HUES48 (cell line): ENCODE measurements around the gene TNKS1BP1.
"Not testable (repeated sequence)": the region's sequence is repeated elsewhere in the genome, so short reads cannot be mapped to it uniquely, and the experiment has no call there.

Source experiments
- H3K27ac ChIP-seq: one replicate; pipeline ENCODE4 v1.7.0; 2013; ENCODE audit warnings: low read depth, low read length, inconsistent platforms
- H3K27me3 ChIP-seq: 2 replicates; pipeline ENCODE4 v1.6.1; 2013; ENCODE audit warnings: mild to moderate bottlenecking, low read length; ENCODE audit not compliant: control insufficient read depth, insufficient read depth
- H3K36me3 ChIP-seq: 2 replicates; pipeline ENCODE4 v1.6.1; 2013; ENCODE audit warnings: low read length; ENCODE audit not compliant: control insufficient read depth, insufficient read depth
- H3K4me1 ChIP-seq: 2 replicates; pipeline ENCODE4 v1.6.1; 2013; ENCODE audit warnings: mild to moderate bottlenecking, low read length; ENCODE audit not compliant: control insufficient read depth, insufficient read depth
- H3K4me3 ChIP-seq: 2 replicates; pipeline ENCODE4 v1.5.1; 2013; ENCODE audit warnings: mild to moderate bottlenecking, low read depth, low read length
- H3K9ac ChIP-seq: 2 replicates; pipeline ENCODE4 v1.6.1; 2013; ENCODE audit warnings: mild to moderate bottlenecking, low read depth, low read length, moderate library complexity
- H3K9me3 ChIP-seq: 2 replicates; pipeline ENCODE4 v1.6.1; 2013; ENCODE audit warnings: low read length; ENCODE audit not compliant: control insufficient read depth, insufficient read depth

The TNKS1BP1 gene

GRCh38 chr11:57302489-57302888 lies 22.3 kb downstream of the TNKS1BP1 start:
- peaks cover 61% of the 10 kb centered on the region for H3K36me3 ChIP-seq
- H3K27ac ChIP-seq = no peak overlapping the region

GRCh38 chr11:57301711-57302423 lies 22.9 kb downstream of the TNKS1BP1 start:
- H3K9ac ChIP-seq = no peak overlapping the region
- no peaks in the 10 kb centered on the region for H3K4me1 ChIP-seq
- no peaks in the 10 kb centered on the region; the same call in 1 of the 2 replicates for H3K9me3 ChIP-seq
- no peaks in the 10 kb centered on the region for H3K27me3 ChIP-seq
- H3K4me3 ChIP-seq = no peak overlapping the region
- peaks cover 60% of the 10 kb centered on the region for H3K36me3 ChIP-seq
- H3K27ac ChIP-seq = no peak overlapping the region

More at GRCh38 chr11:57302489-57302888, 22.3 kb downstream of the TNKS1BP1 start:
- Histone ChIP-seq H3K27me3 (no peaks in the 10 kb centered on the region), H3K9me3 (no peaks in the 10 kb centered on the region; the same call in 1 of the 2 replicates), H3K4me1 (no peaks in the 10 kb centered on the region), H3K4me3 (no peak overlapping the region), H3K9ac (no peak overlapping the region)

- Histone ChIP-seq H3K27me3 (no peaks in the 10 kb centered on the region), H3K27ac (no peak overlapping the region), H3K9me3 (no peaks in the 10 kb centered on the region; the same call in 1 of the 2 replicates), H3K9ac (no peak overlapping the region), H3K4me3 (no peak overlapping the region), H3K4me1 (no peaks in the 10 kb centered on the region), H3K36me3 (peaks cover 60% of the 10 kb centered on the region)
These were observed 24.0 kb downstream of the TNKS1BP1 start for GRCh38 chr11:57300785-57301184.

GRCh38 chr11:57299150-57299737 lies 25.5 kb downstream of the TNKS1BP1 start:
- no peak overlapping the region for H3K4me3 ChIP-seq
- no peaks in the 10 kb centered on the region for H3K4me1 ChIP-seq
- no peak overlapping the region for H3K27ac ChIP-seq
- H3K27me3 ChIP-seq = no peaks in the 10 kb centered on the region
- H3K9me3 ChIP-seq = no peaks in the 10 kb centered on the region; the same call in 1 of the 2 replicates
- H3K9ac ChIP-seq = no peak overlapping the region
- peaks cover 52% of the 10 kb centered on the region for H3K36me3 ChIP-seq

GRCh38 chr11:57297221-57297620 lies 27.5 kb downstream of the TNKS1BP1 start:
- no peak overlapping the region for H3K4me3 ChIP-seq
- H3K36me3 ChIP-seq = peaks cover 38% of the 10 kb centered on the region
- H3K27ac ChIP-seq = no peak overlapping the region
- H3K27me3 ChIP-seq = no peaks in the 10 kb centered on the region
- no peaks in the 10 kb centered on the region; the same call in 1 of the 2 replicates for H3K9me3 ChIP-seq
- H3K4me1 ChIP-seq = no peaks in the 10 kb centered on the region
- no peak overlapping the region for H3K9ac ChIP-seq

GRCh38 chr11:57296205-57296604 lies 28.5 kb downstream of the TNKS1BP1 start:
- H3K9me3 ChIP-seq, H3K27ac ChIP-seq, H3K4me3 ChIP-seq, H3K9ac ChIP-seq, H3K4me1 ChIP-seq, H3K27me3 ChIP-seq: not testable (repeated sequence)
- peaks cover 28% of the 10 kb centered on the region for H3K36me3 ChIP-seq

- Histone ChIP-seq H3K4me1 (peaks cover 2% of the 10 kb centered on the region; the same call in 1 of the 2 replicates), H3K9ac (no peak overlapping the region), H3K27ac (peak overlapping the region; percentile 14), H3K9me3 (no peaks in the 10 kb centered on the region; the same call in 1 of the 2 replicates), H3K36me3 (peaks cover 10% of the 10 kb centered on the region), H3K27me3 (no peaks in the 10 kb centered on the region), H3K4me3 (no peak overlapping the region)
These were observed 30.3 kb downstream of the TNKS1BP1 start for GRCh38 chr11:57294225-57295131.

GRCh38 chr11:57290288-57290687 lies 34.5 kb downstream of the TNKS1BP1 start:
- Histone ChIP-seq H3K27me3 (no peaks in the 10 kb centered on the region), H3K27ac (no peak overlapping the region), H3K9me3 (no peaks in the 10 kb centered on the region), H3K4me3 (no peak overlapping the region), H3K9ac (no peak overlapping the region), H3K4me1 (peaks cover 12% of the 10 kb centered on the region), H3K36me3 (no peaks in the 10 kb centered on the region)

- peak overlapping the region; percentile 56 for H3K27ac ChIP-seq
- no peak overlapping the region for H3K4me3 ChIP-seq
- no peak overlapping the region for H3K9ac ChIP-seq
- H3K36me3 ChIP-seq = no peaks in the 10 kb centered on the region
- peaks cover 14% of the 10 kb centered on the region for H3K4me1 ChIP-seq
- H3K9me3 ChIP-seq = no peaks in the 10 kb centered on the region
- no peaks in the 10 kb centered on the region for H3K27me3 ChIP-seq
These were observed 35.8 kb downstream of the TNKS1BP1 start for GRCh38 chr11:57288771-57289579.

- Histone ChIP-seq H3K4me3 (no peak overlapping the region), H3K36me3 (no peaks in the 10 kb centered on the region), H3K27me3 (no peaks in the 10 kb centered on the region), H3K9ac (no peak overlapping the region), H3K27ac (no peak overlapping the region), H3K4me1 (peaks cover 24% of the 10 kb centered on the region), H3K9me3 (no peaks in the 10 kb centered on the region)
These were observed 36.9 kb downstream of the TNKS1BP1 start for GRCh38 chr11:57287884-57288283.
